OCI-LY3 (cell line): ENCODE measurements around the gene SNTG2.

ENCODE experiments used
- H2AFZ ChIP-seq: fragments of 200-600, 300-600 bp; shearing (Covaris generic); 2 replicates; pipeline ENCODE4 v1.6.0; 2014; ENCODE audit warnings: antibody characterized with exemption, low read depth, low read length
- H3K27ac ChIP-seq: fragments of 200-600, 300-600 bp; sonication (generic); 2 replicates; pipeline ENCODE4 v1.5.1; 2014; ENCODE audit warnings: mild to moderate bottlenecking, low read length, moderate library complexity, mixed read lengths
- H3K27me3 ChIP-seq: fragments of 200-600, 300-600 bp; sonication (generic); 2 replicates; pipeline ENCODE4 v1.6.1; 2014; ENCODE audit warnings: low read depth, low read length, mixed read lengths
- H3K36me3 ChIP-seq: fragments of 200-600, 300-600 bp; sonication (generic); replicated peaks from 2 replicates; pipeline ENCODE3; 2014; ENCODE audit warnings: low read depth, low read length, mixed read lengths
- H3K4me1 ChIP-seq: fragments of 300-600, 200-600 bp; sonication (generic); 2 replicates; pipeline ENCODE4 v1.6.1; 2014; ENCODE audit warnings: low read length, mixed read lengths
- H3K4me2 ChIP-seq: fragments of 200-600, 300-600 bp; sonication (generic); 2 replicates; pipeline ENCODE4 v1.6.1; 2014; ENCODE audit warnings: low read length, mixed read lengths
- H3K4me3 ChIP-seq: fragments of 300-600, 200-600 bp; sonication (generic); 2 replicates; pipeline ENCODE4 v1.5.1; 2014; ENCODE audit warnings: antibody characterized with exemption, mild to moderate bottlenecking, low read length, moderate library complexity
- H3K79me2 ChIP-seq: fragments of 300-600, 200-600 bp; shearing (Covaris generic); 2 replicates; pipeline ENCODE4 v1.6.1; 2014; ENCODE audit warnings: mild to moderate bottlenecking, low read length, mixed read lengths
- H3K9ac ChIP-seq: fragments of 300-600, 200-600 bp; shearing (Covaris generic); 2 replicates; pipeline ENCODE4 v1.6.0; 2014; ENCODE audit warnings: mild to moderate bottlenecking, low read length, moderate library complexity
- H3K9me3 ChIP-seq: fragments of 200-600, 300-600 bp; shearing (Covaris generic); 2 replicates; pipeline ENCODE4 v1.6.1; 2014; ENCODE audit warnings: low read length, mixed read lengths; ENCODE audit not compliant: insufficient read depth
- H4K20me1 ChIP-seq: fragments of 200-600, 300-600 bp; sonication (generic); 2 replicates; pipeline ENCODE4 v1.6.1; 2016; ENCODE audit warnings: low read length, mixed read lengths; ENCODE audit not compliant: insufficient read depth
- EZH2phosphoT487 ChIP-seq: fragments of 200-600 bp; shearing (Covaris generic); IDR thresholded peaks from 2 replicates; pipeline ENCODE4 v1.6.1; 2018; ENCODE audit warnings: antibody characterized with exemption, mixed run types, low read depth
- TF ChIP-seq, protein P1 (sequence below): fragments of 200-600, 300-600 bp; sonication (generic); IDR thresholded peaks from 2 replicates; pipeline ENCODE4 v1.5.1; 2014; ENCODE audit warnings: antibody characterized with exemption, low read length, low read depth

SNTG2 gene

DNA sequence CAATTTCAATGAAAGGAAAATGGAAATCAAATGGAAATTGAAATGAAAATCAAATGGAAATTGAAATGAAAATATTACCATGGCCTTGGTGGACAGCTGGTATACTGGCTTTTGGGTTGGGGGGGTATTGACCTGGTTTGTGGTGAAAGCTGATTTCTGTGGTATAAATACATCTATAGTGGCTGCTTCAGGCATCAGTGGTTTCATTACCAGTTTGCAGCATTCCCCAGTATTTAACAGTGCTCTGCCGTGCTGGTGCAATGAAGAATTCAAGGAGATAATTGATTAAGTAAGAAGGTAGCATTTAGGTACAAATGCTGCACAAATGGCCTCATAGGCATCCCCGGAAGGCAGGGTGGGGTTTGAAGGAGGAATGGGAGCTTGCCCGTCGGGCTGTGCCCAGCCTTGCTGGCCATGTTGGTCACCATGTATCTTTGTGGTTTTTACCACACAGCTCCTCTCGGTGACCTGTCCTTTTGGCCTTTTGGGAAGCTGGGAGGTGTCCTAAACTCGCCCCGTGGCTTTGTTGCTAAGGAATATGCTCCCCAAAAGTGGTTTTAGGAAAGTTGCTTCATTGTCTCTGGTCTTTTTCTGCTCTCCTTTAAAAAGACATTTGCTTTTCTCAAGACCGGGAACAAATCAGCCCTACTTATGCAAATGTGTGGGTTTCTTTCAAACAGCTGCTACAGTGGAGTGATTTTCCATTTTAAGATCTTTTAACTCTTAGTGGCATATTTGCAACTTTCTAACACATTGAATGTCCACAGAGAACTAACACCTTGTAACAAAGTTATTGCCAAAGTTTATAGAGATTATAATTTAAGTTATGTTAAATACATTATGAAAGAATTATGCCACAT lies 28.6 kb downstream of the SNTG2 start:
- no peak overlapping the region for H3K4me2 ChIP-seq
- peaks cover 13% of the 10 kb centered on the region for H3K27me3 ChIP-seq
- no peaks in the 10 kb centered on the region for H3K79me2 ChIP-seq
- H2AFZ ChIP-seq: no peak overlapping the region
- H4K20me1 ChIP-seq: no peaks in the 10 kb centered on the region
- H3K4me3 ChIP-seq: no peak overlapping the region
- no peak for TF ChIP-seq EZH2phosphoT487
- TF ChIP-seq, protein P1, sequence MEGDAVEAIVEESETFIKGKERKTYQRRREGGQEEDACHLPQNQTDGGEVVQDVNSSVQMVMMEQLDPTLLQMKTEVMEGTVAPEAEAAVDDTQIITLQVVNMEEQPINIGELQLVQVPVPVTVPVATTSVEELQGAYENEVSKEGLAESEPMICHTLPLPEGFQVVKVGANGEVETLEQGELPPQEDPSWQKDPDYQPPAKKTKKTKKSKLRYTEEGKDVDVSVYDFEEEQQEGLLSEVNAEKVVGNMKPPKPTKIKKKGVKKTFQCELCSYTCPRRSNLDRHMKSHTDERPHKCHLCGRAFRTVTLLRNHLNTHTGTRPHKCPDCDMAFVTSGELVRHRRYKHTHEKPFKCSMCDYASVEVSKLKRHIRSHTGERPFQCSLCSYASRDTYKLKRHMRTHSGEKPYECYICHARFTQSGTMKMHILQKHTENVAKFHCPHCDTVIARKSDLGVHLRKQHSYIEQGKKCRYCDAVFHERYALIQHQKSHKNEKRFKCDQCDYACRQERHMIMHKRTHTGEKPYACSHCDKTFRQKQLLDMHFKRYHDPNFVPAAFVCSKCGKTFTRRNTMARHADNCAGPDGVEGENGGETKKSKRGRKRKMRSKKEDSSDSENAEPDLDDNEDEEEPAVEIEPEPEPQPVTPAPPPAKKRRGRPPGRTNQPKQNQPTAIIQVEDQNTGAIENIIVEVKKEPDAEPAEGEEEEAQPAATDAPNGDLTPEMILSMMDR: no peak
- H3K36me3 ChIP-seq: no peaks in the 10 kb centered on the region
- no peaks in the 10 kb centered on the region for H3K4me1 ChIP-seq
- no peak overlapping the region for H3K9ac ChIP-seq
- H3K27ac ChIP-seq: no peak overlapping the region
- H3K9me3 ChIP-seq: no peaks in the 10 kb centered on the region

DNA sequence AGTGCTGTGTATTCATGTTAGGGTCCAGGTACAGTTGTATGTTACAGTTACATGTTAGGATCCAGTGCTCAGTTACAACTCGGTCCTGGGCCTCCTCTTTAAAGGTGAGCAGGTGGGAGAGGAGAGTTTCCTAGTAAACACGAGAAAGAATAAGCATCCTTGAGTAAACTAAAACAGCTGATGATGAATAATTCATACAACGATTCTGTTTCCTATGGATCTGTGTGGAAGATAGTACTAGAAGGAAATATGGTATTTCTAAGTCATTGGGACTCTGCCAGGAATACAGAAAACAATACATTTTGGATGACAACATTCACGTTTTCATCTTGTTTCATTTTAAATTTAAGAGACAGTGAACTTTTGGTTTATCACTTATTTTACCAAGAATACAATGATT lies 29.5 kb downstream of the SNTG2 start:
- Histone ChIP-seq H2AFZ (no peak overlapping the region), H3K79me2 (no peaks in the 10 kb centered on the region), H3K4me2 (no peak overlapping the region)

DNA sequence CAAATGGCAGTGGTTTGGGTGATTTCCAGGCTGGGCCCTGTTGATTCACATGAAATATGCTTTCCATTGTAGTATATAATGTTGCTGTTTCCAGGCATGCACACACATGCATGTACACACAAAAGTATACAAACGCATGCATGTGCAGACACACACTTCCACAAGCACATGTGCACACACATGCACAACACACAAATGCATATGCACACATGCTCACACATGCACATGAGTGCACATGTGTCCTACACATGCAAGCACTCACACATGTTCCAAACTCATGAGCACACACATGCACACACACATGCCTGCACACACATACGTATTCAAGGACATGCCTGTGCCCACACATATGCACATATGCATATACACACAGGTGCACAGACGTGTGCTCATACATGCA lies 30.6 kb downstream of the SNTG2 start:
- Histone ChIP-seq H3K4me3 (no peak overlapping the region), H2AFZ (no peak overlapping the region), H3K36me3 (no peaks in the 10 kb centered on the region), H3K4me2 (no peak overlapping the region), H3K4me1 (no peaks in the 10 kb centered on the region), H3K27me3 (peaks cover 21% of the 10 kb centered on the region), H3K27ac (no peak overlapping the region), H3K79me2 (no peaks in the 10 kb centered on the region), H3K9me3 (no peaks in the 10 kb centered on the region), H4K20me1 (no peaks in the 10 kb centered on the region), H3K9ac (no peak overlapping the region)
- TF ChIP-seq EZH2phosphoT487: no peak
- TF ChIP-seq, protein P1: no peak

More for the DNA sequence above, 29.5 kb downstream of the SNTG2 start:
- no peak overlapping the region for H3K27ac ChIP-seq
- H3K4me3 ChIP-seq: no peak overlapping the region
- H3K9ac ChIP-seq: no peak overlapping the region
- no peaks in the 10 kb centered on the region for H3K4me1 ChIP-seq
- no peaks in the 10 kb centered on the region for H4K20me1 ChIP-seq
- H3K9me3 ChIP-seq: no peaks in the 10 kb centered on the region
- H3K27me3 ChIP-seq: peaks cover 16% of the 10 kb centered on the region
- TF ChIP-seq, protein P1: no peak
- TF ChIP-seq EZH2phosphoT487: no peak
- H3K36me3 ChIP-seq: no peaks in the 10 kb centered on the region

DNA sequence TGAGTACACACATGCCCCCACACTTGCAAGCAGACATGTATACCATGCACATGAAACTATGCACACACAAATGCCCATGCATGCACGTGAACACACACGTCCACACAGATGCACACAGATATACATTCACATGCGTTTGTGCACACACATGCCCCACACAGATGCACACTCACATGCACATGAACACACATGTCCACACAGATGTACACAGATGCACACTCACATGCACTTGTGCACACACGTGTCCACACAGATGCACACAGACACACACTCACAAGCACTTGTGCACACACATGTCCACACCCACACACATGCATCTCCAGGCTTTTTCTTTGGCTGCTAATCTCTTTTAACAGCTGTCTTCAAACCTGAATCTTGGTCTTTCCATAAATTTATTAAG lies 31.1 kb downstream of the SNTG2 start:
- no peaks in the 10 kb centered on the region for H3K9me3 ChIP-seq
- H3K4me1 ChIP-seq: no peaks in the 10 kb centered on the region
- no peak overlapping the region for H3K9ac ChIP-seq
- no peak overlapping the region for H3K4me2 ChIP-seq
- H3K27ac ChIP-seq: no peak overlapping the region
- H3K4me3 ChIP-seq: no peak overlapping the region
- no peaks in the 10 kb centered on the region for H4K20me1 ChIP-seq
- TF ChIP-seq, protein P1: no peak
- TF ChIP-seq EZH2phosphoT487: no peak
- peaks cover 21% of the 10 kb centered on the region for H3K27me3 ChIP-seq
- H2AFZ ChIP-seq: no peak overlapping the region
- H3K79me2 ChIP-seq: no peaks in the 10 kb centered on the region
- H3K36me3 ChIP-seq: no peaks in the 10 kb centered on the region
